GM23338 (cell line): ENCODE data around the gene ANKS1B. TPM values are rescaled to one million over a fixed set of nuclear protein-coding genes. Genes with fewer than 3 reads are reported as not detected.

Experiments used
- ATAC-seq: fragments of 200-7000 bp; cut with Tn5 transposase; 3 replicates; pipeline ENCODE4 v1.9.1; 2020
- DNase-seq: peaks from one replicate; pipeline ENCODE4 v3.0.0-alpha.2; 2015; ENCODE audit warnings: low spot score
- H2AFZ ChIP-seq: fragments of 200-600 bp; sonication (generic); 2 replicates; pipeline ENCODE4 v1.8.0; 2016; ENCODE audit warnings: antibody characterized with exemption, mild to moderate bottlenecking, moderate library complexity
- H3F3A ChIP-seq: fragments of 200-600 bp; sonication (generic); replicated peaks from 2 replicates; pipeline ENCODE4 v1.8.0; 2017; ENCODE audit warnings: antibody characterized with exemption, mixed run types, low read depth
- H3K27ac ChIP-seq: fragments of 200-600 bp; sonication (generic); 2 replicates; pipeline ENCODE4 v1.6.1; 2016; ENCODE audit warnings: low read depth
- H3K27me3 ChIP-seq: fragments of 200-600 bp; sonication (generic); 2 replicates; pipeline ENCODE4 v1.8.0; 2016; ENCODE audit warnings: mild to moderate bottlenecking, mixed run types, moderate library complexity; ENCODE audit not compliant: insufficient read depth
- H3K36me3 ChIP-seq: fragments of 200-600 bp; sonication (generic); 2 replicates; pipeline ENCODE4 v1.8.0; 2016; ENCODE audit warnings: mild to moderate bottlenecking; ENCODE audit not compliant: insufficient read depth
- H3K4me1 ChIP-seq: fragments of 200-600 bp; sonication (generic); 2 replicates; pipeline ENCODE4 v1.8.0; 2016; ENCODE audit warnings: mild to moderate bottlenecking, moderate library complexity; ENCODE audit not compliant: insufficient read depth
- H3K4me2 ChIP-seq: fragments of 200-600 bp; sonication (generic); 2 replicates; pipeline ENCODE4 v1.7.1; 2017; ENCODE audit warnings: mixed run types
- H3K4me3 ChIP-seq: fragments of 200-600 bp; sonication (generic); 2 replicates; pipeline ENCODE4 v1.6.1; 2016; ENCODE audit warnings: mixed run types
- H3K79me2 ChIP-seq: fragments of 200-600 bp; sonication (generic); replicated peaks from 2 replicates; pipeline ENCODE4 v1.8.0; 2017; ENCODE audit warnings: mild to moderate bottlenecking; ENCODE audit not compliant: insufficient read depth
- H3K9me2 ChIP-seq: fragments of 200-600 bp; sonication (generic); 2 replicates; pipeline ENCODE4 v1.8.0; 2017; ENCODE audit not compliant: insufficient read depth
- H4K20me1 ChIP-seq: fragments of 200-600 bp; sonication (generic); replicated peaks from 2 replicates; pipeline ENCODE4 v1.8.0; 2017; ENCODE audit warnings: mild to moderate bottlenecking; ENCODE audit not compliant: insufficient read depth
- H3K27ac Mint-ChIP-seq: 2 replicates; pipeline ENCODE4 v1.8.0; 2020; ENCODE audit warnings: inconsistent platforms, mild to moderate bottlenecking, moderate library complexity, mixed read lengths
- H3K27me3 Mint-ChIP-seq: 3 replicates; pipeline ENCODE4 v1.8.0; 2022; ENCODE audit warnings: low read depth, mild to moderate bottlenecking, moderate library complexity, mixed read lengths, inconsistent platforms; ENCODE audit not compliant: insufficient read depth, poor library complexity
- H3K36me3 Mint-ChIP-seq: 3 replicates; pipeline ENCODE4 v1.8.0; 2021; ENCODE audit warnings: low read depth, mild to moderate bottlenecking, inconsistent platforms, moderate library complexity, mixed read lengths
- H3K4me1 Mint-ChIP-seq: 3 replicates; pipeline ENCODE4 v1.8.0; 2020; ENCODE audit warnings: mild to moderate bottlenecking, inconsistent platforms, mixed read lengths
- H3K4me3 Mint-ChIP-seq: 3 replicates; pipeline ENCODE4 v1.8.0; 2021; ENCODE audit warnings: moderate library complexity, mild to moderate bottlenecking, inconsistent platforms, mixed read lengths
- H3K9me3 Mint-ChIP-seq: 3 replicates; pipeline ENCODE4 v1.8.0; 2020; ENCODE audit warnings: moderate library complexity, mild to moderate bottlenecking, inconsistent platforms, mixed read lengths
- CREB1 ChIP-seq: fragments of 250-450 bp; sonication (Bioruptor Pico); IDR thresholded peaks from 2 replicates; pipeline ENCODE4 v1.5.0; 2020; ENCODE audit warnings: low read depth, mild to moderate bottlenecking, moderate library complexity
- CTCF ChIP-seq, 2 experiments: fragments of 200-600 bp in 1 of 2; sonication (generic) in 1 of 2; conservative IDR thresholded peaks; 2 replicates each; pipeline versions ENCODE4 v1.5.1 to v1.6.1; 2016 to 2017; ENCODE audit warnings: antibody characterized with exemption in 2 of 2, low read depth in 2 of 2, mild to moderate bottlenecking in 2 of 2, moderate library complexity in 1 of 2
- EZH2 ChIP-seq: fragments of 200-600 bp; sonication (generic); IDR thresholded peaks from one replicate; pipeline ENCODE4 v1.8.0; 2017; ENCODE audit warnings: antibody characterized with exemption, mild to moderate bottlenecking, low read depth; ENCODE audit not compliant: unreplicated experiment
- NANOG ChIP-seq: IDR thresholded peaks from 2 replicates; pipeline ENCODE4 v1.6.1; 2016; ENCODE audit warnings: antibody characterized with exemption, borderline replicate concordance
- POLR2AphosphoS5 ChIP-seq: IDR thresholded peaks from 2 replicates; pipeline ENCODE4 v1.6.1; 2016; ENCODE audit warnings: antibody characterized with exemption, low read depth
- STAT1 ChIP-seq: IDR thresholded peaks from one replicate; pipeline ENCODE4 v1.6.1; 2016; ENCODE audit warnings: antibody characterized with exemption; ENCODE audit not compliant: unreplicated experiment
- ZNF114 ChIP-seq: fragments of 250-450 bp; sonication (Bioruptor Pico); IDR thresholded peaks from 2 replicates; pipeline ENCODE4 v1.5.0; 2020; ENCODE audit warnings: mild to moderate bottlenecking, moderate library complexity
- ZNF331 ChIP-seq: fragments of 250-450 bp; sonication (Bioruptor Pico); IDR thresholded peaks from 2 replicates; pipeline ENCODE4 v1.5.0; 2020; ENCODE audit warnings: low read depth, mild to moderate bottlenecking, moderate library complexity
- polyA plus RNA-seq: library from polyadenylated mRNA; unstranded; fragments of >200 nt; fragmentation: Nextera tagmentation; extraction: Ambion mirVana; gene quantifications from 2 replicates; pipeline ENCODE4 v1.2.1, GENCODE V29; 2016
- total RNA-seq: library from RNA; depleted of rRNA; stranded (reverse); fragments of >200 nt; shearing (Covaris generic); gene quantifications from 2 replicates; pipeline ENCODE4 v1.2.3, GENCODE V29; 2014
- TF ChIP-seq, protein P1 (sequence below): IDR thresholded peaks from 2 replicates; pipeline ENCODE4 v1.6.1; 2016; ENCODE audit warnings: antibody characterized with exemption
- TF ChIP-seq, protein P2 (sequence below): fragments of 250-450 bp; sonication (Bioruptor Pico); IDR thresholded peaks from 2 replicates; pipeline ENCODE4 v1.5.0; 2020; ENCODE audit warnings: mild to moderate bottlenecking, moderate library complexity

ANKS1B gene
- total and polyA plus RNA-seq, 2 experiments from 2014 or later = 4.3 to 5.8 TPM

DNA sequence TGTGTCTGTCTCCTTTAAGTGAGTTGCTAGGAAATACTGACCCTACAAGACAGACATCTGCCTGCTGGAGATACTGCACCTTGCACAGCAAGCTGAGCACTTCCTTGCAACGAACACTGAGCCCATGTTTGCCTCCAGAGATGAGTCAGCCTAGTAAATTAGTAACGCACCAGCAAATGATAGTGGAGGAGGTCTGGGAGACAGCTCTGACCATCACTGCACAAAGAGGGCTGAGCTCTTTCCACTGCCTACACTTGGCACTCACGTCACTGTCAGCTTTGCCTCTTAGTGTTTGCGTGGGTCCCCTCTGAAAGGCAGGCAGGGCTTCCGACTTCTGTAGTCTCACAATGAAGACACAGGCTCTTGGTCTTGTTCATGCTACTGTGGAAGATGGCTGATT, 1230.6 kb downstream of the ANKS1B start:
- Histone ChIP-seq H3K79me2 (no peaks in the 10 kb centered on the region), H3K27me3 (no peaks in the 10 kb centered on the region), H4K20me1 (no peaks in the 10 kb centered on the region), H3K36me3 (no peaks in the 10 kb centered on the region), H3K27ac (no peak overlapping the region), H2AFZ (no peak overlapping the region), H3K4me1 (no peaks in the 10 kb centered on the region), H3F3A (no peaks in the 10 kb centered on the region), H3K4me3 (no peak overlapping the region), H3K4me2 (no peak overlapping the region), H3K9me2 (no peaks in the 10 kb centered on the region)
- H3K9me3 Mint-ChIP-seq = no peaks in the 10 kb centered on the region
- TF ChIP-seq STAT1 = no peak
- no peak for TF ChIP-seq ZNF331 (CRISPR knock-in tag)
- TF ChIP-seq ZNF114 (CRISPR knock-in tag) = no peak
- TF ChIP-seq, protein P1, sequence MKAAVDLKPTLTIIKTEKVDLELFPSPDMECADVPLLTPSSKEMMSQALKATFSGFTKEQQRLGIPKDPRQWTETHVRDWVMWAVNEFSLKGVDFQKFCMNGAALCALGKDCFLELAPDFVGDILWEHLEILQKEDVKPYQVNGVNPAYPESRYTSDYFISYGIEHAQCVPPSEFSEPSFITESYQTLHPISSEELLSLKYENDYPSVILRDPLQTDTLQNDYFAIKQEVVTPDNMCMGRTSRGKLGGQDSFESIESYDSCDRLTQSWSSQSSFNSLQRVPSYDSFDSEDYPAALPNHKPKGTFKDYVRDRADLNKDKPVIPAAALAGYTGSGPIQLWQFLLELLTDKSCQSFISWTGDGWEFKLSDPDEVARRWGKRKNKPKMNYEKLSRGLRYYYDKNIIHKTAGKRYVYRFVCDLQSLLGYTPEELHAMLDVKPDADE = no peak
- no peak for ATAC-seq
- H3K36me3 Mint-ChIP-seq = no peaks in the 10 kb centered on the region
- H3K4me3 Mint-ChIP-seq = no peak overlapping the region
- H3K27ac Mint-ChIP-seq = no peak overlapping the region
- H3K27me3 Mint-ChIP-seq = peaks cover 5% of the 10 kb centered on the region
- peaks cover 10% of the 10 kb centered on the region for H3K4me1 Mint-ChIP-seq
- DNase-seq = no peak

DNA sequence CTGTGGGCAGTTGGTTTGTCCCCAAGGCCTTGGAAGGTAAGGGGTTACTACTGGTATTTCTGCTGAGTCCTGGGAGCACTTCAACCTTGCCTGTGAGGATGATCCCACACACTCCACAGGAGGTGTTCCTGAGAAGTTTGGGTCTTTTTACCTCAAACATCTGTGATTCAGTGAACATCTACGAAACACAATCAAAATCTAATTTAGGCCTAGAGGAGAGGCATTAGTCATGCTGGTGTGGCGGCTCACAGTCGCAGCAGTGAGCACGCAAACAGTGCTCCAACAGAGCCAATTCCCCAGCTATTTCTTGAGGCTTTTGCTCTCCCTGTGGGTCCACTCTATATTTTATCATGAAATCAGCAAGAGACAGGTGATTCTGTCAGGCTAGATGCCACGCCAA, 1232.0 kb downstream of the ANKS1B start:
- no peak overlapping the region for H3K4me3 ChIP-seq
- Mint-ChIP-seq H3K27ac (no peak overlapping the region), H3K4me3 (no peak overlapping the region), H3K36me3 (no peaks in the 10 kb centered on the region), H3K4me1 (peaks cover 10% of the 10 kb centered on the region), H3K9me3 (no peaks in the 10 kb centered on the region), H3K27me3 (peaks cover 4% of the 10 kb centered on the region)
- H3F3A ChIP-seq = no peaks in the 10 kb centered on the region
- H2AFZ ChIP-seq = no peak overlapping the region
- H3K27me3 ChIP-seq = no peaks in the 10 kb centered on the region
- H3K4me1 ChIP-seq = no peaks in the 10 kb centered on the region
- H3K27ac ChIP-seq = no peak overlapping the region
- no peaks in the 10 kb centered on the region for H3K79me2 ChIP-seq
- H3K36me3 ChIP-seq = no peaks in the 10 kb centered on the region
- H4K20me1 ChIP-seq = no peaks in the 10 kb centered on the region
- H3K9me2 ChIP-seq = no peaks in the 10 kb centered on the region
- H3K4me2 ChIP-seq = no peak overlapping the region
- no peak for DNase-seq
- no peak for ATAC-seq
- TF ChIP-seq EZH2 (no peak), CREB1 (CRISPR knock-in tag) (no peak), POLR2AphosphoS5 (no peak), NANOG (no peak), ZNF114 (CRISPR knock-in tag) (no peak), CTCF (conservative IDR thresholded peaks at IDR 0.05; ENCODE audit: low read depth in 2 of 2) (no peak)
- TF ChIP-seq, protein P2, sequence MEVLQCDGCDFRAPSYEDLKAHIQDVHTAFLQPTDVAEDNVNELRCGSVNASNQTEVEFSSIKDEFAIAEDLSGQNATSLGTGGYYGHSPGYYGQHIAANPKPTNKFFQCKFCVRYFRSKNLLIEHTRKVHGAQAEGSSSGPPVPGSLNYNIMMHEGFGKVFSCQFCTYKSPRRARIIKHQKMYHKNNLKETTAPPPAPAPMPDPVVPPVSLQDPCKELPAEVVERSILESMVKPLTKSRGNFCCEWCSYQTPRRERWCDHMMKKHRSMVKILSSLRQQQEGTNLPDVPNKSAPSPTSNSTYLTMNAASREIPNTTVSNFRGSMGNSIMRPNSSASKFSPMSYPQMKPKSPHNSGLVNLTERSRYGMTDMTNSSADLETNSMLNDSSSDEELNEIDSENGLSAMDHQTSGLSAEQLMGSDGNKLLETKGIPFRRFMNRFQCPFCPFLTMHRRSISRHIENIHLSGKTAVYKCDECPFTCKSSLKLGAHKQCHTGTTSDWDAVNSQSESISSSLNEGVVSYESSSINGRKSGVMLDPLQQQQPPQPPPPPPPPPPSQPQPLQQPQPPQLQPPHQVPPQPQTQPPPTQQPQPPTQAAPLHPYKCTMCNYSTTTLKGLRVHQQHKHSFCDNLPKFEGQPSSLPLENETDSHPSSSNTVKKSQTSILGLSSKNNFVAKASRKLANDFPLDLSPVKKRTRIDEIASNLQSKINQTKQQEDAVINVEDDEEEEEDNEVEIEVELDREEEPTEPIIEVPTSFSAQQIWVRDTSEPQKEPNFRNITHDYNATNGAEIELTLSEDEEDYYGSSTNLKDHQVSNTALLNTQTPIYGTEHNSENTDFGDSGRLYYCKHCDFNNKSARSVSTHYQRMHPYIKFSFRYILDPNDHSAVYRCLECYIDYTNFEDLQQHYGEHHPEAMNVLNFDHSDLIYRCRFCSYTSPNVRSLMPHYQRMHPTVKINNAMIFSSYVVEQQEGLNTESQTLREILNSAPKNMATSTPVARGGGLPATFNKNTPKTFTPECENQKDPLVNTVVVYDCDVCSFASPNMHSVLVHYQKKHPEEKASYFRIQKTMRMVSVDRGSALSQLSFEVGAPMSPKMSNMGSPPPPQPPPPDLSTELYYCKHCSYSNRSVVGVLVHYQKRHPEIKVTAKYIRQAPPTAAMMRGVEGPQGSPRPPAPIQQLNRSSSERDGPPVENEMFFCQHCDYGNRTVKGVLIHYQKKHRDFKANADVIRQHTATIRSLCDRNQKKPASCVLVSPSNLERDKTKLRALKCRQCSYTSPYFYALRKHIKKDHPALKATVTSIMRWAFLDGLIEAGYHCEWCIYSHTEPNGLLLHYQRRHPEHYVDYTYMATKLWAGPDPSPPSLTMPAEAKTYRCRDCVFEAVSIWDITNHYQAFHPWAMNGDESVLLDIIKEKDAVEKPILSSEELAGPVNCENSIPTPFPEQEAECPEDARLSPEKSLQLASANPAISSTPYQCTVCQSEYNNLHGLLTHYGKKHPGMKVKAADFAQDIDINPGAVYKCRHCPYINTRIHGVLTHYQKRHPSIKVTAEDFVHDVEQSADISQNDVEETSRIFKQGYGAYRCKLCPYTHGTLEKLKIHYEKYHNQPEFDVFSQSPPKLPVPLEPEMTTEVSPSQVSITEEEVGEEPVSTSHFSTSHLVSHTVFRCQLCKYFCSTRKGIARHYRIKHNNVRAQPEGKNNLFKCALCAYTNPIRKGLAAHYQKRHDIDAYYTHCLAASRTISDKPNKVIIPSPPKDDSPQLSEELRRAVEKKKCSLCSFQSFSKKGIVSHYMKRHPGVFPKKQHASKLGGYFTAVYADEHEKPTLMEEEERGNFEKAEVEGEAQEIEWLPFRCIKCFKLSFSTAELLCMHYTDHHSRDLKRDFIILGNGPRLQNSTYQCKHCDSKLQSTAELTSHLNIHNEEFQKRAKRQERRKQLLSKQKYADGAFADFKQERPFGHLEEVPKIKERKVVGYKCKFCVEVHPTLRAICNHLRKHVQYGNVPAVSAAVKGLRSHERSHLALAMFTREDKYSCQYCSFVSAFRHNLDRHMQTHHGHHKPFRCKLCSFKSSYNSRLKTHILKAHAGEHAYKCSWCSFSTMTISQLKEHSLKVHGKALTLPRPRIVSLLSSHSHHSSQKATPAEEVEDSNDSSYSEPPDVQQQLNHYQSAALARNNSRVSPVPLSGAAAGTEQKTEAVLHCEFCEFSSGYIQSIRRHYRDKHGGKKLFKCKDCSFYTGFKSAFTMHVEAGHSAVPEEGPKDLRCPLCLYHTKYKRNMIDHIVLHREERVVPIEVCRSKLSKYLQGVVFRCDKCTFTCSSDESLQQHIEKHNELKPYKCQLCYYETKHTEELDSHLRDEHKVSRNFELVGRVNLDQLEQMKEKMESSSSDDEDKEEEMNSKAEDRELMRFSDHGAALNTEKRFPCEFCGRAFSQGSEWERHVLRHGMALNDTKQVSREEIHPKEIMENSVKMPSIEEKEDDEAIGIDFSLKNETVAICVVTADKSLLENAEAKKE = no peak
- TF ChIP-seq, protein P1 = no peak
